HG02588 (cell line): ENCODE data around the gene GPN2.
"Not testable (repeated sequence)": the region's sequence is repeated elsewhere in the genome, so short reads cannot be mapped to it uniquely, and the experiment has no call there.

Experiments used
- ATAC-seq: cut with Tn5 transposase; IDR thresholded peaks from one replicate; pipeline ENCODE4 v1.9.1; 2021; ENCODE audit warnings: mild to moderate bottlenecking, moderate library complexity; ENCODE audit not compliant: unreplicated experiment

The GPN2 gene

GRCh38 chr1:26861286-26861701, 28.8 kb downstream of the GPN2 start:
- ATAC-seq = no peak

GRCh38 chr1:26858891-26859640, 31.0 kb downstream of the GPN2 start:
- ATAC-seq = no peak

DNA sequence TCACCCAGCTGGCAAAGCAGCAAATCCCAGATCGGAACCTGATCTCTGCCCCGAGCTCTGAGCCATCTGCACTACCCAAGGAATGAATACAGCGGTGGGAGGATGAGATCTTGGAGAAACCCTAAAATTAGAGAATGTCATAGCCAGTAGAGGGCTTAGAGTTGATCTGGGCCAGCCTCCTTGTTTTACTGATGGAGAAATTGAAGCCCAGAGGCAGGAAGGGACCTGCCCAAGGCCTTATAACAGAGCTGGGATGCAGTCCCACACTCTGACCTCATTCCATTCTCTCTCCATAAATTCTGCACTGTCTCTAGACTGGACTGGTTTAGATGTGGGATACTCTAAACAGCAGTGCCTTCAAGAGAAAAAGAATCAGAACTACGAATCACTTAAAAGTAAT, 31.9 kb downstream of the GPN2 start:
- no peak for ATAC-seq

DNA sequence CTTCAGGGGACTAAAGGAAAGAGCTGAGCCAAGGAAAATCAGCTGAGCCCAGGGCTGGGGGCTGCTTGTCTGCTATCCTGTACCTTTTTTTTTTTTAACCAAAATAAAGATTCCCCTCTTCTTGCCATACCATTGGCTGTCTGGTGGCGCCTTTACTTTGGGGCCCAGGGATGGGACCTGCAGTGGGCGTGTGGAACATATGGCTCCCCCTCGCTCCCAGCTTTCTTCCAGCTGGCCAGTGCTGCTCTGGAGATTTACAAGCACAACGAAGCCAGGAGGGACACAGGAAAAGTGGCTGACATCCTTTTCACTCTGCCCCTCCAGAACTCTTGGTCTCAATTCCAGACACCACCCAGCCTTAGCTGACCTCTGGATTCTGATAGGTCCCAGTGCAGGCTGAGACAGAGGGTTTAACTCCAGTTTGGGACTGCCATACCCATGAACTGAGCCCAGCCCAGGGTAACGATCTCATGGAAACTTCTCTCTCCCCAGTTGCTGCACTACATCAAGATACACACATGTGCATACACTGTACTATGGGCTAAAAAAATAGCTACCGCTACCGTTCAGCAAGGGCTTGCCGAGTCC, 32.5 kb downstream of the GPN2 start:
- no peak for ATAC-seq

- ATAC-seq = no peak
These were observed 33.2 kb downstream of the GPN2 start for GRCh38 chr1:26856604-26857469.

GRCh38 chr1:26856181-26856580, 33.9 kb downstream of the GPN2 start:
- ATAC-seq = no peak

GRCh38 chr1:26855636-26856035, 34.4 kb downstream of the GPN2 start:
- ATAC-seq = no peak

DNA sequence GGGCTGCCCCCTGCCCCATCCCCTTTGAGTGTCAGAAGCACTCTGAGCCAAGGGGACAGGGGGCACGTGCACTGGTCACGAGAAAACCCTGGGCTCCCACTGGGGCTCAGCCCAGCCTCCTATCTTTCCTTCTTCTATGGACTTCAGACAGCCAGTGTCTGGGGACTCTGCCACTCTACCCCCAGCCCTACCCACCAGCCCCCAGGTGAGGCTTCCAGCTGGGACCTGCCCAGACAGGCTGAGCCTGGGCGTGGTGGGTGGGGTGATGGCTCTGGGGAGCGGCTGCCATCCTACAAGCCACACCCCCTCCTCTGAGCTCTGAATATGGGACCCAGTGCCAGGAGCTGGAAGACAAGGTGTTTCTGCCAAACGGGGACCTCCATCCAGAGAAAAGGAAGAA, 35.2 kb downstream of the GPN2 start:
- no peak for ATAC-seq

DNA sequence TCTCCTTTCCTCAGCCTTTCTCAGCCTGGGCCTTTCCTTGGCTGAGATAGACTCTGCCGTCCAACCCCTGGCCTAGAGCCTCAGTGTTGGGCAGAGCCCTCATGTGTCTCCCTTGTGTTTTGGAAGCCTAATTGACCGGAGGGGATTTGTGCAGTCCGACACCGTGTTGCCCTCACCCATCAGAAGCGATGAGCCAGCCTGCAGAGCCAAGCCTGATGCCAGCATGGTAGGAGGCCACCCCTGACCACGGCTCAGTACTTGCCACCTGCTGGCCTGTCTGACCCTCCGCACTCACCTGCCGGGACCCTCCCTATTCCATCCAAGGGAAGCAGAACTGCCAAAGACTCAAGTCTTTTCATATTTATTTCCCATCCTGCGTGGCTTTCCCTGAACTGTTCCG, 36.5 kb downstream of the GPN2 start:
- ATAC-seq = no peak

DNA sequence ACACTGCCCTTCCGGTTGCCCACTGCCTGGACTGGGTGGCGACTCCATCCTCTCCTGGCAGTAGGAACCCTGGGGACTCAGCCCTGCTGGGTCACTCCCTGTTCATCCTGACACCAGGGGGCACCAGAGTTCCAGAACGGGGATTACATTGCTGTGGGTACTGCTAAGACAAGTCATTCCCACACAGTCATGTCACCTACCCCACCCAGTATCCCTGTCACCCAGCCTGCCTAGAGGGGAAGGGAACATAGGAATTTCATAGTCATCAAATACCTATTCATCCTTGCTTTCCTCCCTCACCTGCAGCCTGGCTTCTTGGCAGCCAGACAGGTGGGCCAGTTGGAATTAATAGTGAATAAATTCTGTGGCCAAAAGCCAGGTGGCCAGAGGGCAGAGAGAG, 36.9 kb downstream of the GPN2 start:
- no peak for ATAC-seq

DNA sequence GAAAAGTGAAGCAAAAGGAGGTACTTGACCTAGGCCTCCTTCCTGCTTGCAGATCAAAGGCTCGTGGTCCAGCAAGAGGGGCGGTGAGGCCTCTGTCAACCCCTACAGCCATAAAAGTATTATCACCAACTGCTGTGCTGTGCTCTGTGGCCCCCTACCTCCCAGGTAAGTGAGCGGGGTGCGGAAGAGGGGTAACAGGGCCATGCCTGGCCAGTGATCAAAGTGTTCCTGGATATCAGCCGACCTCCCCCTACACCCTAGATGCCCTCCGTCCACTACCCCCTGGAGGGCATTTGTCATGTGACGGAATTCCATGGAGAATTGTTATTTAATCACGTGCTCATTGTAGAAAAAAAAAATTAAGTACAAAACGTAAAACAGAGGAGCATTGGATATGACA, 37.4 kb downstream of the GPN2 start:
- ATAC-seq = no peak

DNA sequence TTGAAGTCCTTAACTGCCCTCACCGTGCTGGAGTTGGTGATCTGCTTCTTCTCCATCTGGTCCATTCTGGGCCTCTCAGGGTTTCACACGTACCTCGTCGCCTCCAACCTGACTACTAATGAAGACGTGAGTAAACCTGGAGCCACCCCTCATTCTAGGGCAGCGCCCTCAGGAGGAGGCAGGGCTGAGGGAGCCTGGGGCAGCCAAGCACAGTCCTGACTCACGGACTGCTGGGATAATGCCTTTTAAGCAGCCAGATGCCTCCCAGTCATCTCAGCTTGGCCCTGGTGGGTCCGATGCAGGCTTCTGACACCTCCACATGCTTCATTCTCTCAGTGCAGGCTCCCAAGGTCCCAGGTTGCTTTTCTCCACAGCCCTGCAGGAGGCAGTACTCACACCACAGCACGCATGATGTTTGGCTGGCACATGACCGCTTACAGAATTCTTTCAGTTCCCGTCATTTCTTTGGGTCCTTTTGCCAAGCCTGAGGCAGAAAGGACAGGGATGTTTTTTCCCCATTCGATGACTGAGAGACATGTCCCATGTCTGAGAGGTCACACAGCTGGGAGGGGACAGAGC, 38.9 kb downstream of the GPN2 start:
- no peak for ATAC-seq

DNA sequence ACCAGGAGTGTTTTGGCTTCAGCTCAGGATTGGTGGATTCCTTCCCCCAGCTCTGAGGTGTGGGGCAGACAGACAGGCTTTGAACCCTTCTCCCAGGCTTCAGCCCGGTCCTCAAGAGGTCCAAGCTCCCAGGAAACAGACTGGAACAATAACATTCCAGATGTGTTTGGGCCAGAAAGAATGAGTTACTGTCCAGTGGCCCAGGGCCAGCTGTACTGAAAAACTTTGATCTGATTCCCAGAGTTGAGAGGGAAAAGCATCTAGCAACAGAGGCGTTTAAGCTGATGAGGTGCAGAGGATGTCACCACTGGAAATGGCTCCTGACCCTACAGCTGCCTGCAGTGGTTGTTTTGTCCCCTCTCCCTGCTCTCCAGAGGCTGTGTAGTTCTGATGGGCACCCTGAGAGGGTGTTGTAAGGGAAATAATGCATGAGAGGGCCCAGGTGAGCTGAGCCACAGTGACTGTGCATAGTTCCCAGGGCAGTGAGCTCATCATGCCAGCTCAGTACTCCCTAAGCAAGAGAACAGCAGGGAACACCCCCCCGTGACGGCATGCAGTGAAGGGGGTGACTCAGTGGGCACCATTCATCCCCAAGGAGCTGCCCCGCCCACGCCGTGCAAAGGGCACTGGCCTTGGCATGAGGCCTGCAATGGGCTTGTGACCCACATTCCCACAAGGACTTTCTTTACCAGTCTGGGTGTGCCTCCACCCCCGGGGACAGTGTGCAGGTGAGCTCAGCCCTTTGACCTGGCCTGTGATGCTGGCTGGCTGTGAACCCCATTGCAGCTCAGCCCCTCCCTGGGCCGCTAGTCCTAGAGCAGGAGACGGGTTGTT, 40.9 kb downstream of the GPN2 start:
- no peak for ATAC-seq

DNA sequence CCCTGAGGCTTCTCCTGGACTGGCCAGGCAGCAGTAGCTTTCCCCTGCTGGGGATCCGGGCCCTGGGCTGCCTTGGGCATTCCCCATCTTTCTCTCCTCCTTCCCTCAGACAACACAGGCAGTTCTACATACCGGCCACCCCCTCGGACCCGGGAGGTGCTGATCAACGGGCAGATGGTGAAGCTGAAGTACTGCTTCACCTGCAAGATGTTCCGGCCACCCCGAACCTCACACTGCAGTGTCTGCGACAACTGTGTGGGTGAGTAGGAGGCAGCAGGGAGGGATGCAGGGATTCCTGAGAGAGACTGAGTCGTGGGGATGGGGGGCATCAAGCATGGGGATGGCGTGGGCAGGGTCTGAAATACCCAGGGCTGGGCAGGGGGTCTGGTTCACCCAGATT, 41.6 kb downstream of the GPN2 start:
- no peak for ATAC-seq

GRCh38 chr1:26847826-26848225, 42.3 kb downstream of the GPN2 start:
- ATAC-seq = not testable (repeated sequence)

GRCh38 chr1:26844424-26845196, 45.5 kb downstream of the GPN2 start:
- ATAC-seq = no peak

DNA sequence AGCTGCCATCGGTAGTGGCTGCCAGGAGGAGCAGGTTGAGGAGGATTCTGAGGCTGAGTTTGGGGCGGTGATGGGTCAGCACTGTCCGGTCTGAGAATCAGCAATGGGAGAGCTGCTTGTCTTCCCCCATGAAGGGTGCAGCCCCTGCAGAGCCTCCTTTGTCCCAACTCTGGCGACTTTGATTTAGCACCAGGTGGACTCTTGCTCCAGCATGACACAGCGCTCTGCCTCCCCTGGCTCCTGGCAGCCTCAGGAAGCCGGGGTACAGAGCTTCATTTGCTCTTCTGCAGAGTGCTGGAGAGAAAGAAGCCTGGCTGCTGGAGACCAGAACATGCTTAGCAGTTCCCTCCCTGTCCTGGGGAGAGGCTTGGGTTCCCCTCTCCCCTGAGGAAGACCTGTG, 50.3 kb downstream of the GPN2 start:
- ATAC-seq = no peak

- ATAC-seq = peak; percentile 6
These were observed 50.8 kb downstream of the GPN2 start for GRCh38 chr1:26839339-26839722.

- peak; percentile 93 for ATAC-seq
These were observed 51.4 kb downstream of the GPN2 start for GRCh38 chr1:26838474-26839338.
